HG02943 (cell line): ENCODE results near the gene GPATCH2L.

Experiments
- ATAC-seq: cut with Tn5 transposase; IDR thresholded peaks from one replicate; pipeline ENCODE4 v1.9.1; 2021; ENCODE audit warnings: mild to moderate bottlenecking, low read depth, moderate library complexity; ENCODE audit not compliant: unreplicated experiment

Gene GPATCH2L

DNA sequence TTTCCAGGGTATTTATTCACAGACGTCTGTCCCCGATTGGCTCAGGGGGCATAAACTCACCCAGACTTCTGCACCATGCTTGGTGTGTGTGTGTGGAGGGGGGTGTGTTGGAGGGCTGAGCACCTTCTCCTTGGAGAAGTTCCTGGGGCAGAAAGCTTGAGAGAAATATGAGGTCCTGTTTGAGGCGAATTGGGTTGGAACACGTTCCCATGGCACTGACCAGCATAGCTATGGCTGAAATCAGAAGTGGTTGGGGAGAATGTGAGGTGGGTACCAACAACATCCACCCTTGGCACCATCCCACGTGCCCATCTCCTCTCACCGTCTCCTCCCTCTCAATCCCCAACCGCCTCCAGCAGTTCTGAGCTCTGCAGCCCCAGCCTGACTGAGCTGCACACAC is 16.0 kb upstream of the GPATCH2L start:
- ATAC-seq, result no peak

DNA sequence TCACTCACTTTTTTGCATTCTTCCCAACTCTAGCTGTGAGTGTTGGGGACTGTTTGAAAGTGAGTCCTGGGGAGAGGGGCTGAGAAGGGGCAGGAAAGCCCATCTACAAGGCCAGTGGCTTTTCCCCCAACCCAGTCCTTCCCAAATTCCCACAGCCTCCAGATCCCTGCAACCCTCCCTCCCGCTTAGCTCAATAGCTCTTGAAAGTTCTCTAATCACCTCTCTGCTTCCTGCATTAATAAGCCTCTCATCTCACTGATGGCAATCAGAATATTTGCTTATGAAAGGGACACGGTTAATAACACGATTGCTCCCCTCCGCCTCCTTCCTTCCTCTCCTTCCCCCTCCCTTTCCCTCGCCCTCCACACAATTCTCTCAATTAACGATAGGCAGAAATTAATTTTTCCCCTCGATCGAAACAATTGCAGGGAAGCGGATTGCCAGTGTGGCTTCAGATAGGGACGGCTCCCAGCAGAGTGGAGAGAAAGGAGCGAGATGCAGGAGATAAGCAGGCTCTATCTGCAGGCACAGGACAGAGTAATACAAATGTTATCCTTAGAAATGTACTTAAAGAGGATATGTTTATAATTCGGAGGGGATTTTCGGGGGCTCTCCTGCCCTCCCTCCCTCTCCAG is 15.1 kb upstream of the GPATCH2L start:
- no peak for ATAC-seq

DNA sequence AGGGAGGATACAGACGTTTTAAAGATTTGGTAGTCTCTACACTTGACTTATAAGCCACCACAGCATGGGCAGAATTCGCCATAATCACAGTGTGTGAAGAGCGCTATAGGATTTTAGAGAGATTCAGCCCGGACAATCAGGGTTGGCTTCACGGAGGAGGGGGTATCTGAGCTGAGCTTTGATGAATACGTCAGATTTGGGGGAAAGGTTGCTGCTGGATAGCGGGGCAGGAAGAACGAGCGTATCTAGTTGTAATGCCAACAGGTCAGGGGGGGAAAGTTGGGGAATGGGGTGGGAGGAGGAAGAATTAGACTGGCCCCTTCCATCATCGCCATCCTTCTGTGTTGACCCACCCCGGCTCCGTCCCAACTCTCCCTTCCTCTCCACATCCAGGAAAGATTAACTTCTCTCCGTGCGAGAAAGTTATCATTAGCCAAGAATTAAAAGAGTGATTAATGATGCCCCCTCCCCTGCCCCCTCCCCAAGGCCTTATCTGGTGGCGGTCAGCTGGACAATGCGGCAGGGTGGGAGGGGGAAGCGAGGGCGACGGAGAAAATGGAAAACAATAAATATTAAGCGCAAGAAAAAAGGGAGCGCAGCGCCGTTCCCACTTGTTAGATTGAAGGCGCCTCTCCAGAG is 13.5 kb upstream of the GPATCH2L start:
- no peak for ATAC-seq

DNA sequence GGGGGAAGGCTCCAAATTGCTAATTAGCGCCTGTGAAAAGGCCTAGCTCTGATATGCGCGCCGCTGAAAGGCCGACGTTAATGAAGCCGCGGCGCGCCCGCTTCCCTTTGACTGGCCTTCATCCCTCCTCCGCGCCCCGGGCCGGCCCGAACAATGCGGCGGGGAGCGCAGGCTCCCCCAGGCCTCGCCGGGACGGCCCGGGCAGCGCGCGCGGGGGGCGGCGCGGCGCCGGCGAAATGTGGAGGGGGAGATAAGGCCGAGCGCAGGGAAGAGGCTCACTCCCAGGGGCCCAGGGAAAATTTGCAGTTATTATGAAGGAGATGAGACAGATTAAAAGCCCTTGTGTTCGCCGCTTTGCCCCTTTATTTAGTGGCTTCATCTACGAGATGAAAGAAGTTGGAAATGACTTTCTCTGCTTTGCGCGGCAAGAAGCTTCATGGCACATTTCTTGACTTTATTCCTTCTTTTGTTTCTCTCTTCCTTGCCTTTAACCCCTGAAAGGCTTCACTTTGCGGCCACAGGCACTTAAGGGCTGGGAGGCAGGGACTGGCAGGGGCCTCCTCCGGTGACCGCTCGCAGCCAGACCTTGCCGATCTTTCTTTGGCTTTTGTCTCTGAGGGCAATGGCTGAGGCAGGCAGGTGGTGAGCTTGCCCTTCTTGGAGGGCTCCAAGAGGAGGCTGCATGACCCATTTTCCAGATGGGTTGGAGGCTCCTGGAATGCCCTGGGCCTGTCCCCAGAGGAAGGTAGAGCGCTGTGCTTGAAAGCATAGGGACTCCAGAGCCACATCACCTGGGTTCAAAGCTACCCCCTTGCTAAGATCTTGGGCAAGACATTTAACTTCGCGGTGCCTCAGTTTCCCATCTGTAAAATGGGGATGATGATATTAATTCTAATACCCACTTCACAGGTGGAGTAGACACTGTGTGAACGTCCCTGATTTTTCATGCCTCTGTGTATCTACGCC is 12.7 kb upstream of the GPATCH2L start:
- ATAC-seq, result no peak

DNA sequence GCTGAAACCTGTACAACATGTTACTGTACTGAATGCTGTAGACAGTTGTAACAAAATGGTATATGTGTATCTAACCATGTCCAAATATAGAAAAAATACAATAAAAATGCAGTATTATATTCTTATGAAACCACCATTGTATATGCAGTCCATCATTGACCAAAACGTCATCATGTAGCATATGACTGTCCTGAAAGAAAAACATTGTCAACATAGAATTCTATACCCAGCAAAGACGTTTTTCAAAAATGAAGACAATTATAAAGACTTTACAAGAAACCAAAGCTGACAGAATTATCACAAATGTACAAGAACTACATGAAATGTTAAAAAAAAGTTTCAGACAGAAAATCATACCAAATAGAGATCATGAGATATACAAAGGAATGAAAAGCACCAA is 8.1 kb upstream of the GPATCH2L start:
- ATAC-seq, result no peak

DNA sequence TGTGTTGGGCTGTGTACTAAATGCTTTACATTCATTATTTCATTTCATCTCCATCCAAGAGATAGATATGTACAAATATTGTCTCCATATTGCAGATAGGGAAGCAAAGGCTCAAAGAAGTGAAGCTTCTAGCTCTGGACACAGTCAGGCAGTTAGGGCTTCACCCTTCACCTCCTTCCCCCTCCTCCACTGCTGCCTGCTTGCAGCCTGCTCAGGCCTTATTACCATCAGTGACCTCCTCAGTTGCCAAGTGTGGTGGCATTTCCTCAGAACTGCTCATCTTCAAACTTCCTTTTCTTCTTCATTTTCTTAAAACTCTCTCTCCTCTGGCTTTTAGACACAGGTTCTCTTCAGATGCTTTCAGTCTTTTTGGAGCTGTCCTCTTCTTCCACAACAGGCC is 4.7 kb upstream of the GPATCH2L start:
- no peak for ATAC-seq

DNA sequence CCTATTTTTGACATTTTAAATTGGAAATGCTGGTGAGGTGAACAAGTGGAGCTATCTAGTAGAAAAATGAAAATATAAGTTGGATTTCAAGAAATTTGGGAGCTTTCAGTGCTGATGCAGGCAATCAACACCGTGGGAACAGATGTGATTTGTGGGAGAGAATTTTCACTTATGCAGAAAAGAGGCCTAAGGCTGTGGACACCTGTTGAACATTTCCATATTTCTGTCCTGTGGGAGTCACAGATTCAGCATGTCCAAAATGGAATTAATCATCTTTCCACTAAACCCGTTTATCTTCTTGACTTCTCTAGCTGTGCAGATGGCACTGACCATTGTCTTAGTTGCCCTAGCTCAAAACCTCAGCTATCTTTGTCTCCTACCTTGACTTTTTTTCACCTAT is 2.5 kb upstream of the GPATCH2L start:
- ATAC-seq, result no peak

DNA sequence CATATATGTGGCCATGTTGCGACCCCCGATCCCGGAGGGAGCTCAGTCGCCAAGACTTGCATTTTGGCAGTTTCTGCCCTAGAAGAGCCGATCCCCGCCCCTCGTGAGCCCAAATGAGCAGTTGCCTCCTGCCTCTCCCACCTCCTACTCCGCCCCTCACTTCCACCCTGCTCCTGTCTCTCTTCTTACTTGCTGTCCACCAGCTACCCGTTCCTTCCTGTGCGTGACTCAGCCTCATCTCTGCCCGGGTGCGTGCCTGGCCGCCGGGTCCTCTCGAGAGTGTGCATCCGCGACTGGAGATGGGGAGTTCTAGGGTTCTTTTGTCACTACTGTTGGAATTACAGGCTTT is 585 bp downstream of the GPATCH2L start:
- ATAC-seq, result peak; percentile 64

DNA sequence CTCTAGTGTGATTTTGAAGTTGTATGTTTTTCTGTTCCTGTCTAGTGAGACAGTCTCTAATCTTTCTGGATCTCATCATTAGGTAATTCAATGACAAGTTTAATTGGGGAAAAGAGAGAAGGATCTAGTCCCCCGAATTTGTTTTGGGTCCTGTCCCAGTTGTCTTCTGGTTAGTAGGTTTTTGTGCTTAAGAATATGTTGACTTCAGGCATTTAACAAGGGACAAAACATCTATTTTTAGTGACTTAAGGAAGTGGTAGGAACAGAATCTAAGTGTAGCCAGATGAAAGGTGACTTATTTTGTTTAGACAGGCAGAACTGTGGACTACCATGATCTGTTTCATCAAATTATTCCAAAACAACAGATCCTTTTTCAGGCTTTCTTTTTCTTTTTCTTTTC is 2.2 kb downstream of the GPATCH2L start:
- no peak for ATAC-seq

DNA sequence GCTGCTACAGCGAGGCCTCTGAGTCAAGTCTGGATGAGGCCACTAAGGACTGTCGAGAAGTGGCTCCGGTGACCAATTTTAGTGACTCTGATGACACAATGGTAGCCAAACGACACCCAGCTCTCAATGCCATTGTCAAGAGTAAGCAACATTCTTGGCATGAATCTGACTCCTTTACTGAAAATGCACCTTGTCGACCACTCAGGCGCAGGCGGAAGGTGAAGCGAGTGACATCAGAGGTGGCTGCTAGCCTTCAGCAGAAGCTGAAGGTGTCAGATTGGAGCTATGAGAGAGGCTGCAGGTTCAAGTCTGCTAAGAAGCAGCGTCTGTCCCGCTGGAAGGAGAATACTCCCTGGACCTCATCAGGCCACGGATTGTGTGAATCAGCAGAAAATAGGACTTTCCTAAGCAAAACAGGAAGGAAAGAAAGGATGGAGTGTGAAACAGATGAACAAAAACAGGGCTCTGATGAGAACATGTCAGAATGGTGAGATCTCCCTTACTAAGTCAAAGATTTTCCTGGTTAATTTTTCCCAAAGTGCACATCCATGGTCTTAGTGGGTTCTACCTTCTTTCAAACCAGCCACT is 2.9 kb downstream of the GPATCH2L start:
- ATAC-seq, result no peak

DNA sequence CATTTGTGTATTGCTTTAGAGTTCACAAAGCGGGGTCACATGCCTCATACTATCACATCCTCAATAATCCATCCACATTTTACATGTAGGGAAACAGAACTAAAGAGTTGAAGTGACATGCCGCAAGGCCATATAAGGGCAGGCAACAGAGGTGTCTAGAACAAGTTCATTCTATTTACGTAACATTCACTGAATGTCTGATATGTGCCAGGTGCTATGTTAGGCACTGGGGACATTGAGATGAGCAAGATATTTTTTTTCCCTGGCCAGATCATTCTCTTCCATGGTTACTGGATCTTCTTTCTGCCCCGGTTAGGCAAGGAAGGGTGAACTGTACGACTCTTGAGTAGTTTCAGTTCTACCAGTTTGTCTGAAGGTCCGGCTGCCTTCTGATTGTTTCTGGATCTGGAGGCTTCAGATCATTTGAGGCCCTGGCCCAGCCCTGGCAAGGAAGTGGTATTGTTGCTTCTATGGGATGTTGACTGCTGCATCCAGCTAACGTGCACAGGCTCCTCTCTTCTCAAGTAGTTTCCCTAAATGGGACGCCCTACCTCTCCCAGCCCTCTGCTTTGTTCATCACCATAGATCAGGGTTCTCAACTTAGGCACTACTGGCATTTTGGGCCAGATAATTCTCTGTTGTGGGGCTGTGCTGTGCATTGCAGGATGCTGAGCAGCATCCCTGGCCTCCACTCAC is 12.1 kb downstream of the GPATCH2L start:
- no peak for ATAC-seq

DNA sequence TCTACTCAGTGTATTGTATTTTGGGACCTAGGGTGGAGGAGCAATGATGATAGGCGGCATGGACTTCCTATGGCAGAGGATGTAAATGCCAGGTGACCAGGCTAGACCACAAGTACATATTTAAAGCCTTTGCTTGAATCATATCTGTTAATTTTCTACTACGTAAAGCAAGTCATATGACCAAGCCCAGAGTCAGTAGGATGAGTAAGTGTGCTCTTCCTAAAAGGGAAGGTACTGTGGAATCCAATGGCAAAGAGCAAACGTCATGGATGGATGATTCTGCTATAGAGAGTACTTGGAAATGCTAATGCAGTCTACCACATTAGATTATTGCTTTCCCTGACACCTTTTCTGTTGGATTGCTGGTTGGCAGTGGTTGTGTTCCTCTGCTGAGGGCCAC is 16.8 kb downstream of the GPATCH2L start:
- no peak for ATAC-seq

DNA sequence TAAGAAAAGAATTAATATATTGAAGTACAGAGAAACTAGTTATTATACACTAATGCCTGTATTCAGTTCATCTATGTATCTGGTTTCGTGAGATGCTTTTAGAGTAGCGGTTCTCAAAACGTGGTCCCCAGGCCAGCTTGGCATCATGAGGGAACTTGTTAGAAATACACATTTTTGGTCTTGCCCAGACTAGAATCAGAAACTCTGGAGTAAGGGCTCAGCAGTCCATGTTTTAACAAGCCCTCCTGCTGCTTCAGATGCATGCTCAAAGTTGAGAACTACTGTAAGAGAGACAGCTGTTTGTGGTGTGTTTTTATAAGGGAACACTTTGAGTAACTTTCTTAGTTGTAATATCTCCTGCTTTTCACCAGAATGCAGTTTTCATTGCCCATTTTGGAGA is 18.1 kb downstream of the GPATCH2L start:
- ATAC-seq, result no peak

DNA sequence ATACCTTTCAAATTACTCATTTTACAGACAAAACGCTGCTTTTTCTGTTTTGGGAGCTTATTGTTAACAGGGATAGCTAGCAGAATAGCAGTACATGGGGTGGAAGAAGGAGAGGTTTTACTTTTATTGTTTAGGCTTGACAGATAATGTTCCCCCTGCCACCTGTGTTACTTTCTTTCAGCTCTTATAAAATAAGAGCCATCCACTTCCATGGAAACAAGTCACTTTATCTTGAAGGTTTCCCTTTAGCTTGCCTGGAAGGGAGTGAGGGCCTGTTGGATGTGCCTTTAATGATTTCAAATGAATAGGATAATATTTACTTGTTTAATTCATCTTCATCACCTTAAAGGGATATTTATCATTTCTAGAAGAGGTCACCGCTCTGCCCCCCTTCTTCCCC is 23.3 kb downstream of the GPATCH2L start:
- no peak for ATAC-seq

DNA sequence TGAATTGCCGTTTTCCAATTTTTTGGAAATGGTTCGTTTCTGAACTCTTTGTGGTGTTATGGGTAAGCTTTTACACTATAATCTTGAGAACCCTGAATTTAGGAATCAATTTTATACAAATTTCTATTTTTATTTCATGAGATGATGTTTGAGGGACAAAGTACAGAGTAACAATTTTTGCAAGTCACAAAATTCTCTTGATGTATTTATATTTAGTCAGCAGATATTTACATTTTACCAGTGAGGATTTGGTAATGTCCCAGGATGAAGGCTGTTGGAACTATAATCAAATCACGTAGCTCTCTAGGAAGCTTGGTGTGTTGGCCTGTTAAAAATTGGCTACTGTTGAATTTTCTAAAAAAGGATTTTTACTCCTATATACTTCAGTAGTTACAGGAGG is 24.2 kb downstream of the GPATCH2L start:
- no peak for ATAC-seq

DNA sequence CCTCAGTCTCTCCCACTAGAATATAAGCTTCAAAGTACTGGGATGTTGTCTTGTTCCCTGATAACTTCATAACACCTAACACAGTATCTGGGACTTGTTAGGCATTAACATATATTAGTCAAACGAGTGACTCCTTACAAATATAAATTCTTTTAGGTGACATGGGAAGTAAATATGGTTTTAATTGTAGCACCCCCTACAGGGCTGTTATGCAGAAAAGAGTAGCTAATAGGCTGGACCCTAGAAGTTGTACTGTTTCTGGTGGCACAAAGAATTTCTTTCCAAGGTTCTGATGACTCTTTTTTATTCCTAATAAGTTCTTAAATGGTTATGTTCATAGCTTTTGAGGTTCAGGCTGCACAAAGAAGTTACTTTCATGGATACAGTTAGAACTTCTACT is 29.8 kb downstream of the GPATCH2L start:
- no peak for ATAC-seq

DNA sequence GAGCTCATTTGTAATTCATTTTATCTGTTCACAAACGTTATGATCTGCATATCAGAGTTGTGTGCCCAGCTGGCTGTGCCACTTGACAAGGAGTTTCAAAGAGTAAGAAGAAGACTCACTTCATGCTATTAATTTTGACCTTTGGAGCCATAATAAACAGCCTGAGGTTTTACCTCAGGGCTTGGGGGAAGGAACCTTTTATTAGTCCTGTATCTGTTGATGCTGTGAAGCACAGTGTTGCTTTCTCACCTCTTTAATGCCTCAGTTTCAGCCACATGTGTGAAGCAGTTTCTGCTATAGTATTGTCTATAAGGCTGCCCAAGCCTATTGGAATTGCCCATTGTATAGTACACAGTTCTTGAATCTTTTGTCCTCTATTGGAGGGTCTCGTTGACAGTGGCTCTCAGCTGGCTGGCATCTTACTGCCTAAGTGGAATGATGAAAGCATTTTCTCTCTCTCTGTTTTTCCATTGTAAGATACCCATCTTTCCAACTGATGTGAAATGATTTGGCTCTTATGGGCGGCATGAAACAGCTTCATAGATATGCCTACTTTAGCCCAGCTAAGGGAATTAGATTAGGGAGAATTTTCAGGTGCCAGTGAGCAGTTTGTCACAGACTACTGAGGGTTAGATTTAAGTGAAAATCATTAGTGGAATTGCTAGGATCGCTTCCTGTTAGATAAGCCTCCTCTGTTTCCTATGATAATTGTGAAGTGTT is 34.7 kb downstream of the GPATCH2L start:
- no peak for ATAC-seq

DNA sequence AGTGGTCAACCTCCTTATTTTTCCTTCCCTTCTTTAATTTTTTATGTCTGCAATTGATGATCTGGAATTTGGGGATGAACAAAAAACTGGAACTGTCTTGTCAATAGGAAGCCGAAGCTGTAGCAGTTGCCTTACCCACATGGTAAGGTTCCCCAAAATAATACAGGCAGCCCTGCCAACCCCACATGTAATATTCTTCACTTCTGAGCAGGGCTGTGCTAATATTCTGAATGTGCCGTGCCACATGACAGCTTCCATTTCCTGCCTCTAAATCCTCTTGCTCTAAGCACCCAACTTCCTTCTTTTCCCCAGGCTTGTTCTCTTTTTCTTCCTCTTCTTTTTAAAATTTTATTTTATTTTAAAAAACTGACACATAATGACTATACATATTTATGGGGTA is 39.6 kb downstream of the GPATCH2L start:
- ATAC-seq, result no peak

DNA sequence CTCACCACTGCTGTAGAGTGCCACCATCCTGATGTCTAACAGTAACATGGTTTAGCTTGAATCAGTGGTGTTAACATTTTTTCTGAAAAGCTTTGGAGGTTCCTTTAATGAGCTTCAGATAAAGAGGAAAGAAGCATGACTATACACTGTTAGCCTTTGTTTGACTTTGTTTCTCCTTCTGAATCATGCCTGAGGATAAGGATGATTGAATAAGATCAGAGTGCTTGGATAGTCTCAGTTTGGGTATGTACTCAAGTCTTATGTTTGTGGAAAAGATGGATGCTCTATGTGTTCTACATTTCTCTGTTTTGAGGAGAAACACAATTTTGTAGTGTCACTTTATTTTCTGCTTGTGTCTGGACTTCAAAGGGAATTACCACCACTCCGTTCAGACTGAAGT is 42.0 kb downstream of the GPATCH2L start:
- ATAC-seq, result no peak

DNA sequence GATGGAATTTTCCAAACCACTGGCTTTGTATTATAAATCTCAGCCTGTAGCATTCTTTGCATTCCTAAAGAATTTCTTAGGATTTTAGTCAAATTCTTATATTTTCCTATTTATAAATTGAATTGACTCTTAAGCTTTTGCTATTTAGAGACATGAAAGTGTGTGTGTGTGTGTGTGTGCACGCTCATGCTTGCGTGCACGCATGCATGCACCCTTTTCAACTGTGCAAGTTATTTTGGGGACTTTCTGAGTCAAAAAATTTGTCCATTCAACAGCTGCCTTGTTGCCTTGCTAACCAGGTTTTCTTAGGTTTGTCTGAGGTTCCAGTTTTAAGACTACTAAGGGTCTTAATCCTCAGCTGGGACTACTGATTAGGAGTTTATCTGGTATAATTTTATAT is 42.6 kb downstream of the GPATCH2L start:
- ATAC-seq, result no peak
